Testis (tissue), 5 donors: ENCODE data around the gene OSR1. TPM values are rescaled to one million over a fixed set of nuclear protein-coding genes. Genes with fewer than 3 reads are reported as not detected.
A peak's percentile ranks its signal among the peaks of the same experiment; 100 is the strongest.
"Not testable (repeated sequence)": the region's sequence is repeated elsewhere in the genome, so short reads cannot be mapped to it uniquely, and the experiment has no call there.

ENCODE experiments used
- DNase-seq: peaks from one replicate; pipeline ENCODE4 v3.0.0-alpha.2; 2019
- H3K27ac ChIP-seq, 2 donors: fragments of 200-600 bp; sonication (generic); one replicate each; pipeline ENCODE4 v1.5.1; 2019
- H3K27me3 ChIP-seq: fragments of 200-600 bp; sonication (generic); one replicate; pipeline ENCODE4 v1.5.1; 2019
- H3K36me3 ChIP-seq: fragments of 200-600 bp; sonication (generic); one replicate; pipeline ENCODE4 v1.5.1; 2017; ENCODE audit warnings: low read depth; ENCODE audit errors: missing control alignments
- H3K4me1 ChIP-seq: fragments of 200-600 bp; sonication (generic); one replicate; pipeline ENCODE4 v1.5.1; 2019
- H3K4me3 ChIP-seq, 2 donors: fragments of 200-600 bp; sonication (generic); one replicate each; pipeline ENCODE4 v1.5.1; 2017 to 2019
- H3K9me3 ChIP-seq: fragments of 200-600 bp; sonication (generic); one replicate; pipeline ENCODE4 v1.5.1; 2017
- CTCF ChIP-seq, 3 experiments: fragments of 450-650 bp in 2 of 3; fragments of 200-600 bp in 1 of 3; sonication (generic) in 1 of 3; IDR thresholded peaks; one replicate each; pipeline ENCODE4 v1.5.1; 2016 to 2019; ENCODE audit warnings: antibody characterized with exemption in 3 of 3, mild to moderate bottlenecking in 2 of 3, moderate library complexity in 1 of 3
- POLR2A ChIP-seq: fragments of 450-650 bp; IDR thresholded peaks from one replicate; pipeline ENCODE4 v1.6.1; 2017; ENCODE audit warnings: antibody characterized with exemption, mild to moderate bottlenecking, moderate library complexity
- WGBS, 2 donors: methylation state at CpG; one replicate each; pipeline ENCODE4 v1.1.5; 2018; 5-methylcytosine and 5-hydroxymethylcytosine counted together
- intact Hi-C: fragments of 100-400 bp; cut with DNase I; formaldehyde crosslinking; loops from one replicate; pipeline ENCODE4 v1.15.1; 2023; ENCODE audit warnings: low total_unique reads
- long read RNA-seq, 2 donors: transcript quantifications; one replicate each; lab custom pipeline, GENCODE V29; 2026
- polyA plus RNA-seq: library from polyadenylated mRNA; stranded (reverse); fragments of 350-450 nt; fragmentation: Illumina TruSeq; extraction: RNeasy Lipid Tissue Mini Kit (QIAGEN cat#74804); gene quantifications from one replicate; pipeline ENCODE4 v1.2.3, GENCODE V29; 2014; ENCODE audit warnings: low read depth, low replicate concordance; ENCODE audit not compliant: insufficient read depth
- total RNA-seq, 2 donors: library from RNA; depleted of rRNA; stranded (reverse); fragments of >200 nt; gene quantifications; one replicate each; pipeline ENCODE4 v1.2.3, GENCODE V29; 2016

OSR1 gene
- 10 to 100 TPM in 1 of 2 donors, 1 to 10 TPM in 1; 8.9 to 27.7 TPM for total RNA-seq
- 21.5 TPM for polyA plus RNA-seq
- long read RNA-seq, donor 1, full-length matches to known transcripts, result 18 of 28 reads
- long read RNA-seq, donor 1, partial matches to known transcripts, result 10 of 28 reads
- long read RNA-seq, donor 1, other reads (novel, unspliced or antisense), result 0 of 28 reads
- long read RNA-seq, donor 2, full-length matches to known transcripts, result 22 of 28 reads
- long read RNA-seq, donor 2, partial matches to known transcripts, result 6 of 28 reads
- long read RNA-seq, donor 2, other reads (novel, unspliced or antisense), result 0 of 28 reads

GRCh38 chr2:19358242-19359020 is at the start of gene OSR1:
TSS of gene OSR1 (minus strand) at chr2:19358623. CDS start at chr2:19353805, 4,818 bp downstream.
- intact Hi-C loops, result loop anchor here (10.0 kb wide), 1 partner anchor 374 kb away; no protein-coding TSS in a partner anchor
- no peaks in the 10 kb centered on the region for H3K36me3 ChIP-seq
- no peaks in the 10 kb centered on the region for H3K9me3 ChIP-seq
- H3K27ac ChIP-seq, result peak within 1 kb of the TSS; percentile 84
- DNase-seq, result peak; percentile 82
- H3K27me3 ChIP-seq, result no peaks in the 10 kb centered on the region
- H3K4me3 ChIP-seq, result peak within 1 kb of the TSS; percentile 60 to 84
- TF ChIP-seq POLR2A (no peak), CTCF (IDR thresholded peaks at IDR 0.05) (no peak)
- H3K4me1 ChIP-seq, result peaks cover 38% of the 10 kb centered on the region
- 0 to 1% methylated on average over 23 to 47 of the region's 51 CpGs for WGBS, 2 donors

GRCh38 chr2:19403785-19404184 is 45.4 kb upstream of the OSR1 start:
- H3K4me3 ChIP-seq, result no peak overlapping the region
- H3K36me3 ChIP-seq, result no peaks in the 10 kb centered on the region
- TF ChIP-seq CTCF (IDR thresholded peaks at IDR 0.05), result no peak
- H3K27me3 ChIP-seq, result no peaks in the 10 kb centered on the region
- no peaks in the 10 kb centered on the region for H3K9me3 ChIP-seq
- H3K27ac ChIP-seq, result no peak overlapping the region
- DNase-seq, result no peak
- 64 to 90% methylated on average over 4 of the region's 4 CpGs for WGBS, 2 donors
- H3K4me1 ChIP-seq, result no peaks in the 10 kb centered on the region
- intact Hi-C loops, result no loop called here

GRCh38 chr2:19392191-19392590 is 33.8 kb upstream of the OSR1 start:
- TF ChIP-seq POLR2A, result no peak
- TF ChIP-seq CTCF (IDR thresholded peaks at IDR 0.05), result no peak
- no peaks in the 10 kb centered on the region for H3K27me3 ChIP-seq
- no peak for DNase-seq
- H3K4me1 ChIP-seq, result no peaks in the 10 kb centered on the region
- intact Hi-C loops, result no loop called here
- no peak overlapping the region for H3K27ac ChIP-seq
- no peaks in the 10 kb centered on the region for H3K36me3 ChIP-seq
- no peaks in the 10 kb centered on the region for H3K9me3 ChIP-seq
- 90 to 92% methylated on average over 4 of the region's 4 CpGs for WGBS, 2 donors
- H3K4me3 ChIP-seq, result no peak overlapping the region

GRCh38 chr2:19389469-19389868 is 31.0 kb upstream of the OSR1 start:
- H3K9me3 ChIP-seq, intact Hi-C loops, DNase-seq, H3K4me1 ChIP-seq, H3K4me3 ChIP-seq, H3K36me3 ChIP-seq, H3K27me3 ChIP-seq, H3K27ac ChIP-seq: not testable (repeated sequence)
- WGBS, 2 donors, result 92 to 95% methylated on average over 2 to 7 of the region's 7 CpGs

- Histone ChIP-seq H3K9me3 (no peaks in the 10 kb centered on the region), H3K4me3 (no peak overlapping the region), H3K36me3 (no peaks in the 10 kb centered on the region), H3K27me3 (no peaks in the 10 kb centered on the region), H3K27ac (no peak overlapping the region), H3K4me1 (no peaks in the 10 kb centered on the region)
- TF ChIP-seq POLR2A (no peak), CTCF (IDR thresholded peaks at IDR 0.05) (no peak)
- intact Hi-C loops, result no loop called here
- DNase-seq, result no peak
Observed at GRCh38 chr2:19380532-19380931, 22.1 kb upstream of the OSR1 start.
